ENCODE results near the gene SH2D3A.
"Not testable (repeated sequence)": the region's sequence is repeated elsewhere in the genome, so short reads cannot be mapped to it uniquely, and the experiment has no call there.

Gene SH2D3A

DNA sequence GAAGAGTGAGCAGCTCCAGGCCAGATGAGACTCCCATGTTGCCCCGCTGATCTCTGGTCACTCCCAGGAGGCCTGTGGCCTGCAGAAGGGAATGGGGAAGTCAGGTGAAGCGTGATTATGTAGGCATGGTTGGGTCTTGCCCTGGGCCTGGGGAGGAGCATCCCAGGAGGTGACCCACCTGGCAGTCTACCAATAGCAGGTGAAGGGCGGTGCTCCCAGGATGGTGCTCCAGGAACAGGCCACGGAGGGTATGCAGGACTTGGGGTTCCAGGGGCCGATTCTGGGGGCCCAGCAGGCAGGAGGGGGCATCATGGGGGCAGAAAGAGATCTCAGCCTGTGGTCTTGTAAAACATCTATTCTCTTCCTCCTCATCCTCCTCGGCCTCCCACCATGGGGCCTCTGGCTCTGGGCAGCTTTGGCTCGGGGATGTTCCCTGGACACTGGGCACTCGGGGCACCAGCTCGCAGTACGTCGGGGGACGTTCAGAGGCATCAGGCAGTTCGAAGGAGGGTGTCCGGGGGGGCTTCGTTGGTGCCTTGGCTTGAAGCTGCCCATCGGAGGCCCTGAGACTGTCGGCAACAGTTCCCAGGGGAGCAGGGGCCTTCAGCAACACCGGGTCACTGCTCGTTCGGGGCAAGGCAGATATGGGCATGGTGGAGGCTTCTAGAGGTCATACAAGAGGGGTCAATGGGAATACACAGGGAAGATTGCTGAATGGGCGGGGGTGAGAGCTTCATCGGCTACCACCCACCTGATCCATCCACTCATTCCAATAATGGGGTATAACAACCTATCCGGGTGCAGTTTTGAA, 12.4 kb downstream of the SH2D3A start:
- DNase-seq (ENCODE audit: low read depth): no peak

- no peak for DNase-seq (ENCODE audit: low read depth)
Measured at GRCh38 chr19:6754136-6754535, 13.1 kb downstream of the SH2D3A start.

GRCh38 chr19:6753178-6754031, 13.8 kb downstream of the SH2D3A start:
- DNase-seq (ENCODE audit: low read depth): peak; percentile 58

- no peak for DNase-seq (ENCODE audit: low read depth)
Measured at GRCh38 chr19:6752256-6753177, 14.7 kb downstream of the SH2D3A start.

GRCh38 chr19:6751189-6751588, 16.0 kb downstream of the SH2D3A start:
- no peak for DNase-seq (ENCODE audit: low read depth)

- DNase-seq (ENCODE audit: low read depth): no peak
Measured at GRCh38 chr19:6750062-6750461, 17.2 kb downstream of the SH2D3A start.

DNA sequence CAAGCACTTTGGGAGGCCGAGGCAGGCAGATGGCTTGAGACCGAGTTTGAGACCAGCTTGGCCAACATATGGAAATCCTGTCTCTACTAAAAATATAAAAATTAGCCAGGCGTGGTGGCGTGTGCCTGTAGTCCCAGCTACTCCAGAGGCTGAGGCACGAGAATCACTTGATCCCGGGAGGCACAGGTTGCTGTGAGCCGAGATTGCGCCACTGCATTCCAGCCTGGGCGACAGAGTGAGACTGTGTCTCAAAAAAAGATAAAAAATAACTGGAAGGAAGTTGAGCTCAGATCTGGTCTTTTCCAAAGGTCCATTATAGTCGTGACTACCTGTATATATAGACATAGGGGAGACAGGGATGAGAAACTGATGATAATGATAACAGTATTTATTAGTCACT, 18.7 kb downstream of the SH2D3A start:
- DNase-seq (ENCODE audit: low read depth): not testable (repeated sequence)

DNA sequence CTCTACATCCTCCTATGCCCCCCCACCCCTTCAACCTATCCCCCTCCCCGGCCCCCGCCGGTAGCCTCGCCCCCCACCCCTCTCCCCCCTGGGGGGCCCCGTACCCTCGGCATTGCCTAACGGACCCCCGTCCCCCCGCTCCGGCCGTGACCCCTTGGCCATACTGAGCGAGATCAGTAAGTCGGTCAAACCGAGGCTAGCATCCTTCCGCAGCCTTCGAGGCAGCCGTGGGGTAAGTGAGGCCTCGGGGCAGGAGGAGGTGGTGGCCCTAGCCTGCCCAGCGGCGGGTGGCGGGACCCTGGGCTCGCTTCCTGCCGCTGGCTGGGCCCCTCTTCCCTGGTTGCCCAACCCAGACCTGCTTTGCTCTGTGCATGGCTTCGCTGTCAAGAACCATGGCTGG, 21.3 kb downstream of the SH2D3A start:
- DNase-seq (ENCODE audit: low read depth): no peak

DNA sequence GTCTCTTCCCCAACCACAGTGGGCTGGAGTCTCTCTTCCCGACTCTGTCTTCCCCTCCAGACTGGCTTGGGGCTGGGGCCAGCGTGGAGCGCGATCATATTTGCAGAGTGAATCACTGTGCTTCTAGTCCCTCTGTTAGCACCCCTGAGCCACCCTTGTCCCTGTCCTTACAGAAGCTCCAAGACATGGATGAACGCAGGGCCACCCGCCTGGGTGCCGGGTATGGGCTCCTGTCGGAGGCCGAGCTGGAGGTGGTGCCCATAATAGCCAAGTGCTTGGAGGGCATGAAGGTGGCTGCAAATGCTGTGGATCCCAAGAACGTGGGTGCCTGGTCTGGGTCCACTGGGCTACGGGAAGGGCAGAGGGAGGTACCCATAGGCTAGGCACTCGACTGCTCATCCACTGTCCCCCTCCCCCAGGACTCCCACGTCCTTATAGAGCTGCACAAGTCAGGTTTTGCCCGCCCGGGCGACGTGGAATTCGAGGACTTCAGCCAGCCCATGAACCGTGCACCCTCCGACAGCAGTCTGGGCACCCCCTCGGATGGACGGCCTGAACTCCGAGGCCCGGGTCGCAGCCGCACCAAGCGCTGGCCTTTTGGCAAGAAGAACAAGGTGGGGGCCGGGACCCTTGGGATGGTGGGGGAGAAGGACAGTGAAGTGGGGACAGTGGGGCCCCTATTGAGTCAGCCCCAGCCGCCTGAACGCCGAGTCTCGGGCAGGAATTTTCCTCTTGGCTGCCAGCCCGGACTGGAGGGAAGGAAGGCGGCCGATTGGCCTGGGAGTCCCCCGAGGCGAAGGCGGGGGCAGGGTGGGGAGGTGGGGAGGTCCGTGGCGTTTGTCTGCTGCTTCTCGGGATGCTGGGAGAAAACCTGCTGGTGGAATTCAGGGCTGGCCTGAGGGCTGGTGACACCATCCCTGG, 22.6 kb downstream of the SH2D3A start:
- no peak for DNase-seq (ENCODE audit: low read depth)

DNA sequence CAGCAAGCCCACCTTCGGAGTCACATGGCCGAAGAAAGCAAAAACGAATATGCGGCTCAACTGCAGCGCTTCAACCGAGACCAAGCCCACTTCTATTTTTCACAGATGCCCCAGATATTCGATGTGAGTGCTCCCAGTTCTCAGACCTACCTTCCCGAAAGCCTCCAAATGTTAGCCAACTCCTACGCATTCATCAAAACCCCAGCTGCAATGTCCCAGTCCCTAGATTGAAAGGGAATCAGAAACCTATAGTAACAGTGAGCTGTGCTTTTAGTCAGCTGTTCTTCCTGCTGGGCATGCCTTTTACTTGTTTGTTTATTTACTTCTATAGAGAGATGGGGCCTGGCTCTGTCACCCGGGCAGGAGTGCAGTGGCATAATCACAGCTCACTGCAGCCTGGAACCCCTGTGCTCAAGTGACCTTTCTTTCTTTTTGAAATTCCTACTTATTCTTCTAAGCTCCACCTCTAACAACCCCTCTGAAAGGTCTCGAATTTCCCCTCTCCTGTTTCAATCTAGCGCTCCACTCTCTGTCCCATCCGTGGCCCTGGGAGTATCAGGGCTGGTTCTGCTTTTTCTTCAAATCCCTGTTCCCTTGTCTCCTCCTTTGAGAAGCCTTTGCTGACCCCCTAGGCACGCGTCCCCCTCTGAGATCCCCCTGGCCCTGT, 23.4 kb downstream of the SH2D3A start:
- no peak for DNase-seq (ENCODE audit: low read depth)

DNA sequence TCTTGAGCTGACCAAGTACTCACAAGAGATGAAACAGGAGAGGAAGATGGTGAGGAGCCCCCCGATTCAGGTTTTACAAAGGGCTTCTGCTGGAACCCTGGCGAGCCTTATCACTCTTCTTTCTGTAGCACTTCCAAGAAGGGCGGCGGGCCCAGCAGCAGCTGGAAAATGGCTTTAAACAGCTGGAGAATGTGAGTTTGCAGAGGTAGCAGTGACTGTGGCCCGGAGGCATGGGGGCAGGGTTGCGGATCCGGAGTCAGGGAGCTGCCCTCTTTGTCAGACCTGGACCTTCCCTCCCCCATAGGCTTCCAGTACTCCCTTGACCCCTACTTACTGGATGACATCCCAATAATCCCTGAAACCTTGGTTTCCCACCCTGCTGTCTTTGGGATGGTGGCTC, 24.2 kb downstream of the SH2D3A start:
- no peak for DNase-seq (ENCODE audit: low read depth)

- no peak for DNase-seq (ENCODE audit: low read depth)
Measured at GRCh38 chr19:6740589-6741343, 26.5 kb downstream of the SH2D3A start.

DNA sequence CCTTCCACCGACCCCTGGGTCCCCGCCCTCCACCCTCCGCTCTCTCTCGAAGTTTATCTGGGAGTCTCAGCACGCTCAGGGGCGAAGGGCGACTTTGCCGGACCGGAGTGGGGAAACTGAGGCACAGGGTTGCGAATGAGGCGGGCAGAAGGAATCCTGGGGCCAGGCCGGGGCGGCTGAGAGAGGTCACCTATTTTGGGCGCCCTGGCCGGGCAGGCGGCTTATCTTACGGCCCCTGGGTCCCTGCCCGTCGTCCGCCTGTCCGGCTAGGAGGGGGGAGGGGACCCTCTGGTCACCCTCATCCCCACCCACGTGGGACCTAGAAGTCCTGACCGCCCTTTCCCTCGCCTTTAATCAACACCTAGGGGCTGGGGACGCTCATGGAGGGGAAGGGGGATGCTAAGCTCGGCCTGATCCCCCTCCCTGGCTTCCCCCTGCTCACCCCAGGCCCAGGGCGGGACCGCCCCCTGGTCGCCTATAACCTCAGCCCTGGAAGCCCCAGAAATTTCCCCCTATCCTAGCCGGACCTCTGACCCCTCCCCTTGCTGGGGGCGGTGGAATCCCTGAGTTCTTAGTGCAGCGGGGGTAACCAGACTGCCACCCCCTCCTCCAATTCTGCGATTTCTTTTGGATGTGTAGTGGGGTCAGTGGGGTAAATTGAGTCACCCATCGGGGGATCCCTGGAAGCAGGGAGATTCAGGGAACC, 27.2 kb downstream of the SH2D3A start:
- DNase-seq (ENCODE audit: low read depth): no peak

DNA sequence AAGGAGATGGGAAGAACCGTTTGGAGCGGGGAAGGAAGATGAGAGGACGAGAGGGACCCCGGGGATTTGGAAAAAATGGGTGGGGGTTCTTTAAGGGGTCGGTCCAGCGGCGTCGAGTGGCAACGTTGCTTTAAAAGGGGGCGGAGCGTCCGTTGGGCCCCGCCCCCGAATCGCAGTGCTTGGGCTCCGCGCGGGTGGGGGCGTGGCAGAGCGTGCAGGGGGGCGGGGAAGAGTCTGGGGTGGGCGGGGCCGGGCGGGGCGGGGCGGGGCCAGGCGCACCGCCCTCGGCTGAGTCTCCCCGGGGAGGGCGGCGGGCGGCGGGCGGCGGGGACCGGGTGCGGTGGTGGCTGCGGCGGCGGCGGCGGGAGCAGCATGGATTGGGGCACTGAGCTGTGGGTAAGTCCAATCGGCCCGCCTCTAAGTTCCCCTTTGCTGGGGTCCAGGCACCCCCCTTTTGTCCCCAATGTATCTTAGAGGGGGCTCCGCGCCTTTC, 27.8 kb downstream of the SH2D3A start, which contains the start of gene TRIP10:
Gene TRIP10 (plus strand): TSS at position 291 of the 493 bp plus-strand sequence. CDS start 82 bp downstream, at position 373.
- peak; percentile 73 for DNase-seq (ENCODE audit: low read depth)

DNA sequence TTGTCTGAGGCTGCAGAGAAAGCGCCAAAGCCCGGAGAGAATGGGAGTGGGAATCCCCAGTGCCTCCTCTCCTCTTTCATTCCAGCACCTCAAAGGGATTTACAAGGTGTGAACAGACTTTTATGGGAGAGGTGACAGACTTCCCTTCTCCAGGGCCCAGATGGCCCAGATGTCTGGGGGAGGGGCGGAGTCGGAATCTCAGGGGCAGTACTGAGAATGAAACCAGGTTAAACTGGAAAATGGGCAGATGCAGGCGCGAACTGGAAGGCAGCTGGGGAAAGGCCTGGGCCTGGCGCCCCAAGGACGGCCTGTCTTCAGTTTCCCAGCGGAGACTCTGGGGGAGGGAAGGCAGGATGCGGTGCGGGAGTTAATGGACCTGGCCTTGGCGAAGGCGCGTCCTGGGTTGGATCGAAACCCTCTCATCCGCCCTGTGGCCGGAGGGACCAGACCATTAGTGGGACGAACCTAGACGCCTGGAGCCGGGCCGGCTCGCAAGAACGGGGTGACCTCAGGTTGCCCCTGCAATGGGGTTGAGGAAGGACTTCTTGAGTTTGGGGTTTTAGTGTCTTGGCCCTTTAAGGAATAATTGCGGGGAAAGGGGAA, 28.3 kb downstream of the SH2D3A start:
- DNase-seq (ENCODE audit: low read depth): no peak

- DNase-seq (ENCODE audit: low read depth): peak; percentile 55
Measured at GRCh38 chr19:6737873-6738786, 29.1 kb downstream of the SH2D3A start.

GRCh38 chr19:6737284-6737872, 29.9 kb downstream of the SH2D3A start, which contains the start of gene GPR108:
TSS of gene GPR108 (minus strand) at chr19:6737580. CDS start at chr19:6737576, 4 bp downstream.
- peak; percentile 99 for DNase-seq (ENCODE audit: low read depth)

Data from stimulated activated CD8-positive, alpha-beta memory T cell treated with anti-CD3 and anti-CD28 coated beads, Interleukin-12 subunit alpha, Interleukin-12 subunit beta, amount 100 ng/mL, for 4 hours (primary cell).